ENCODE measurements around the gene IGDCC3. TPM values are rescaled to one million over a fixed set of nuclear protein-coding genes. Genes with fewer than 3 reads are reported as not detected.

IGDCC3 gene
- total RNA-seq, 4 donors from 2014 or later = not detected

DNA sequence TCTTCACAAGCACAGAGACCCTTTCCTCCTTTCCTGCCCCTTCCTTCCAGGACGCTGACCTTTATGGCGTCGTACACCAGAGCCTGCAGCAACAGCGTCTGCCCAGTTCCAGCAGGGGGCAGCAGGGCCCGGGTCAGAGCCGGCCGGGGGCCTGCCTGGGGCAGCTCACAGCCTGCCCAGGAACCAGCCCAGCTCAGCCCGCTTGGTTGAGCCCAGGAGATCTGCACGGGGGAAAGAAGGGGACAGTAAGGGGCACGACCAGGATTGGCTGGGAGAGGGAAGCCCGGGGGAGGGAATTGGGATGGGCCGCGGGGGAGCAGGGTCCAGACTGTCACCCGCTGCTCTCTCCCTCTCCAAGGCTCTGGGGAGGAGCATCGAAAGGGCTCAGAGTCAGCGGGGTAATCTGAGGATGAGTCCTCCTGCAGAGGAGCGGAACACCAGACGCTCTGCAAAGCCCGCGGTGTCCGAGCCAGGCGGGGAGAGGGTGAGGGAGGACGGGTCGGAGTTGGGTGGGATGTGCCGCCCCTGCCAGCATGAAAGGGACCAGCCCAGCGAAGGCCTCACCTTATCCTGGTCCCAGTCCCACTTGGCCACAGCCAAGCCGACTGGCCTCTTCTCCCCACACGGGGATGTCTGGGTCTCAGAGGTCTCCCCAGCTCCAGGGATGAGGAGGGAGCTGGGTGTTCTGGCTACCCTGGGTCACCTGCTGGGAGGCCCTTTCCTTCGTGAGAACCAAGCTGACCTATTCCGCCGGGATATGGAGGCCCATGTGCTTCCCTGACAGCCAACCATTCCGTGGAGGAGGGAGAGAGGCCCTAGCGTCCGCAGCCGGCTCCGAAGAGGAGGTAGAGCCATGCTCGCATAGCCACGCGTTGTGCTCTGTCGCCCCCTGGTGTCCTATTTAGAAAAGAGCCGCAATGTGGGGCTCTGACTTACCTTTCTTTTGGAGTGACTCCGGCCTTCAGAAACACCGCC, 7.4 kb upstream of the IGDCC3 start:
- no peak for TF ChIP-seq POLR2A (IDR thresholded peaks at IDR 0.05)
- peak; percentile 83 to 94 (median 87) for TF ChIP-seq CTCF (IDR thresholded peaks at IDR 0.05)

DNA sequence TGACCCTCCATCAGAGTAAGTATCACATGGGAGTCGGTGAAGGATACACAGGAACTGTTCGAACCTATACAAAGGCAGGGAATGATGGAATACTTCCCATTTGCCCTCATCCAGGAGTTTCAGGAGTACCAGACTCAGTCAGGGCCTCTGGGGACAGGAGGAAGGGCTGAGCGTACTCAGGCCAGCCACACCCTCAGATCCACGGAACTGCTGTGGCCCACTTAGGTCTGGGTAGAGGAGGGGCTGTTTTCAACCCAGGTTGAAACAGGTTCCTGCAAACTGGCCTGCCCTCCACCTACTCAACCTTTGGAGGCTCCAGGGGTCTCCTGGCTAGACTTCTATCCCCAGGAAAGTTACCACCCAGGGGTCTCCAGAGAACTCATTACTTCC, 6.7 kb upstream of the IGDCC3 start:
- Histone ChIP-seq H3K36me3 (no peaks in the 10 kb centered on the region), H3K27me3 (no peaks in the 10 kb centered on the region), H3K9me3 (no peaks in the 10 kb centered on the region), H3K27ac (peak overlapping the region in 1 of 4 donors; percentile 58), H3K4me3 (peak overlapping the region in 2 of 4 donors; percentile 17 to 49), H3K4me1 (peaks cover 0 to 26% (median 8%) of the 10 kb centered on the region in 4 donors)
- DNase-seq (ENCODE audit: low spot score in 2 of 2) = no peak
- TF ChIP-seq POLR2A (IDR thresholded peaks at IDR 0.05) = no peak
- TF ChIP-seq EP300 (IDR thresholded peaks at IDR 0.05) = no peak
- TF ChIP-seq CTCF (IDR thresholded peaks at IDR 0.05) = no peak
- 57 to 68% methylated on average over 3 to 4 of the region's 4 CpGs for WGBS, 2 donors

More for the DNA sequence above, 7.4 kb upstream of the IGDCC3 start:
- H3K27ac ChIP-seq = peak overlapping the region in 3 of 4 donors; percentile 43 to 70 (median 58)
- H3K27me3 ChIP-seq = no peaks in the 10 kb centered on the region
- H3K4me1 ChIP-seq = peaks cover 0 to 26% (median 8%) of the 10 kb centered on the region in 4 donors
- H3K36me3 ChIP-seq = no peaks in the 10 kb centered on the region
- H3K9me3 ChIP-seq = no peaks in the 10 kb centered on the region
- 11% methylated on average over 27 to 35 of the region's 43 CpGs for WGBS, 2 donors
- peak; percentile 76 to 92 for DNase-seq (ENCODE audit: low spot score in 2 of 2)
- H3K4me3 ChIP-seq = peak overlapping the region; percentile 17 to 49 (median 44)

DNA sequence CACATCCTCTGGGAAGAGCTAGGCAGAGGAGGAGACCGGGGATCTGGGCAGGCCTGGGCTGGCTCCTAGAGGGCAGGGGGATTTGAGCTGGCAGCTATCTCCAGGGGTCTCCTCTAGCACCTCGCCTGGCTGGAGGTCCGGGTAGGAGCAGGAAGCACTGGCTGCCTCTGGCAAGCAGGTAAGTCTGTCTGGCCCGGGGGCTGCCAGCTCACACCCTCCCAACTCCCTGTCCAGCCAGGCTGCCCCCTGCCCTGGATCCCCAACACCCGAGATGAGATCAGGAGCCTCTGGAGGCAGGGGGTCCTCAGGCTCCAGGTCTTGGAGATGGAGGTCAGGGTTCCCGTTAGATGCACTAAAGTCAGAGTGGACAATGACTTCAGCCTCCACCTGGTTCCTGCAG, 6.2 kb upstream of the IGDCC3 start:
- H3K27ac ChIP-seq = no peak overlapping the region
- H3K27me3 ChIP-seq = no peaks in the 10 kb centered on the region
- H3K9me3 ChIP-seq = no peaks in the 10 kb centered on the region
- WGBS, 2 donors = 94 to 96% methylated on average over 5 of the region's 6 CpGs
- H3K4me3 ChIP-seq = no peak overlapping the region
- H3K36me3 ChIP-seq = no peaks in the 10 kb centered on the region
- TF ChIP-seq EP300 (IDR thresholded peaks at IDR 0.05) (no peak), CTCF (IDR thresholded peaks at IDR 0.05) (no peak), POLR2A (IDR thresholded peaks at IDR 0.05) (no peak)
- H3K4me1 ChIP-seq = peaks cover 0 to 26% (median 8%) of the 10 kb centered on the region in 4 donors
- no peak for DNase-seq (ENCODE audit: low spot score in 2 of 2)

DNA sequence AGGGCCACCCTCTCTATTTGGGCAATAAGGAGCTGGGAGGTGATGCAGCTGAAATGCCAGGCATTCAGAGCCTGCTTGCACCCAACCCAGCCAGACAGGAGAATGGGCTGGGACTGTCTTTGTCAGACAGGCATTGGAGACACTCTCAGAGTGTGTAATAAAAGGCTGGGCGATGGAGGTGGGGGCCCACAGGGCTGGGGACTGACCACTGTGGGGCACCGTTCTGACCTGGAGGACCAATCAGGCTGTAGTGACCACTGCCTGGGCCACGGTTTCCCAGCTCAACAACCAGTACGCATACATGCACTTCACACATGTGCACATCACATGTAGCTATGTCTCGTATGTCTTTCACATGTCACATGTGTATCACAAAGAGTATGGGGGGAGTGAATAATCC, 5.7 kb upstream of the IGDCC3 start:
- 90 to 92% methylated on average over 5 of the region's 5 CpGs for WGBS, 2 donors
- no peak overlapping the region for H3K4me3 ChIP-seq
- DNase-seq (ENCODE audit: low spot score in 2 of 2) = no peak
- TF ChIP-seq EP300 (IDR thresholded peaks at IDR 0.05) (no peak), CTCF (IDR thresholded peaks at IDR 0.05) (no peak), POLR2A (IDR thresholded peaks at IDR 0.05) (no peak)
- H3K27me3 ChIP-seq = peaks cover 0 to 1% of the 10 kb centered on the region in 2 donors
- H3K4me1 ChIP-seq = peaks cover 0 to 27% (median 8%) of the 10 kb centered on the region in 4 donors
- H3K9me3 ChIP-seq = no peaks in the 10 kb centered on the region
- no peaks in the 10 kb centered on the region for H3K36me3 ChIP-seq
- no peak overlapping the region for H3K27ac ChIP-seq

DNA sequence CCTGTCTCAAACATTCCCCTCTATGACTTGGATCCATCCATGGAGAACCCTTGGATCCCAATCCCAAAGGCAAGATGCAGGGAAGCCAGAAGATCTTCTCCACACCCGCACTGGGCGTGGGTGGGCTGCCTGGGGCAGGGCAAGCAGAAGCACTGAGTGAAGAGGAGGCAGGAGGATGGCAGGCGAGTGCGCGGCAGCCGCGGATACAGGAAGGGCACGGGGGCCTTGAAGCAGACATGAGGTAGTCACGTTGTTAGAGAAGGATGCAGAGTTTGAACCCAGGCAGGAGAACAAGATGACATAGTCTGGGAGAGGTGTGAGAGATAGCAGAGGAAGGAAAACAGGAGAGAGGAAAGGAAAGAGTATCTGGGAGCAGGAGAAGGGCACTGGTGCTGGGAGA, 5.1 kb upstream of the IGDCC3 start:
- no peak for DNase-seq (ENCODE audit: low spot score in 2 of 2)
- Histone ChIP-seq H3K4me3 (no peak overlapping the region), H3K27ac (no peak overlapping the region), H3K36me3 (no peaks in the 10 kb centered on the region), H3K9me3 (no peaks in the 10 kb centered on the region), H3K4me1 (peaks cover 0 to 33% (median 10%) of the 10 kb centered on the region in 4 donors), H3K27me3 (peaks cover 0 to 6% of the 10 kb centered on the region in 2 donors)
- 83 to 89% methylated on average over 9 of the region's 9 CpGs for WGBS, 2 donors
- TF ChIP-seq EP300 (IDR thresholded peaks at IDR 0.05) (no peak), CTCF (IDR thresholded peaks at IDR 0.05) (no peak), POLR2A (IDR thresholded peaks at IDR 0.05) (no peak)

All from tibial nerve (tissue), 4 donors.